Activated naive CD8-positive, alpha-beta T cell treated with anti-CD3 and anti-CD28 coated beads for 36 hours (primary cell): ENCODE data around the gene PALMD. TPM values are rescaled to one million over a fixed set of nuclear protein-coding genes. Genes with fewer than 3 reads are reported as not detected.

ENCODE experiments used
- DNase-seq: peaks from one replicate; pipeline ENCODE4 v3.0.0; 2021
- H3K27ac Mint-ChIP-seq: one replicate; pipeline ENCODE4 v1.8.0; 2022; ENCODE audit warnings: mild to moderate bottlenecking, moderate library complexity, mixed read lengths
- H3K27me3 Mint-ChIP-seq: one replicate; pipeline ENCODE4 v1.8.0; 2022; ENCODE audit warnings: mild to moderate bottlenecking, mixed read lengths
- H3K36me3 Mint-ChIP-seq: one replicate; pipeline ENCODE4 v1.8.0; 2021; ENCODE audit warnings: mild to moderate bottlenecking, mixed read lengths
- H3K4me1 Mint-ChIP-seq: one replicate; pipeline ENCODE4 v1.8.0; 2021; ENCODE audit warnings: mixed read lengths
- H3K4me3 Mint-ChIP-seq: one replicate; pipeline ENCODE4 v1.8.0; 2022; ENCODE audit warnings: mild to moderate bottlenecking, moderate library complexity, mixed read lengths
- H3K9me3 Mint-ChIP-seq: one replicate; pipeline ENCODE4 v1.8.0; 2022; ENCODE audit warnings: mixed read lengths
- total RNA-seq, 2 experiments: library from RNA; stranded (reverse); gene quantifications; one replicate each; pipeline ENCODE4 v1.2.3, GENCODE V29; 2021

PALMD gene
- total RNA-seq: not detected

GRCh38 chr1:99645699-99646531, at the start of gene PALMD:
TSS of gene PALMD (plus strand) at chr1:99646113. CDS start at chr1:99646318, 205 bp downstream.
- peaks cover 26% of the 10 kb centered on the region for H3K27me3 Mint-ChIP-seq
- no peaks in the 10 kb centered on the region for H3K36me3 Mint-ChIP-seq
- no peak within 1 kb of the TSS for H3K27ac Mint-ChIP-seq
- no peaks in the 10 kb centered on the region for H3K9me3 Mint-ChIP-seq
- H3K4me3 Mint-ChIP-seq: no peak within 1 kb of the TSS
- DNase-seq: no peak
- H3K4me1 Mint-ChIP-seq: peaks cover 3% of the 10 kb centered on the region

GRCh38 chr1:99598738-99599411, 47.0 kb upstream of the PALMD start:
- DNase-seq: no peak
- Mint-ChIP-seq H3K36me3 (no peaks in the 10 kb centered on the region), H3K4me1 (peaks cover 3% of the 10 kb centered on the region), H3K9me3 (no peaks in the 10 kb centered on the region), H3K4me3 (no peak overlapping the region), H3K27ac (no peak overlapping the region), H3K27me3 (no peaks in the 10 kb centered on the region)

- no peaks in the 10 kb centered on the region for H3K27me3 Mint-ChIP-seq
- H3K27ac Mint-ChIP-seq: no peak overlapping the region
- H3K4me3 Mint-ChIP-seq: no peak overlapping the region
- DNase-seq: no peak
- H3K4me1 Mint-ChIP-seq: peaks cover 3% of the 10 kb centered on the region
- no peaks in the 10 kb centered on the region for H3K9me3 Mint-ChIP-seq
- no peaks in the 10 kb centered on the region for H3K36me3 Mint-ChIP-seq
These were observed 46.2 kb upstream of the PALMD start for GRCh38 chr1:99599678-99600175.

GRCh38 chr1:99600782-99601181, 45.1 kb upstream of the PALMD start:
- H3K27ac Mint-ChIP-seq: no peak overlapping the region
- H3K36me3 Mint-ChIP-seq: no peaks in the 10 kb centered on the region
- H3K27me3 Mint-ChIP-seq: no peaks in the 10 kb centered on the region
- no peaks in the 10 kb centered on the region for H3K9me3 Mint-ChIP-seq
- peaks cover 3% of the 10 kb centered on the region for H3K4me1 Mint-ChIP-seq
- H3K4me3 Mint-ChIP-seq: no peak overlapping the region
- no peak for DNase-seq

GRCh38 chr1:99601208-99601607, 44.7 kb upstream of the PALMD start:
- no peaks in the 10 kb centered on the region for H3K9me3 Mint-ChIP-seq
- no peak for DNase-seq
- no peak overlapping the region for H3K4me3 Mint-ChIP-seq
- H3K4me1 Mint-ChIP-seq: peaks cover 3% of the 10 kb centered on the region
- H3K27me3 Mint-ChIP-seq: no peaks in the 10 kb centered on the region
- H3K27ac Mint-ChIP-seq: no peak overlapping the region
- H3K36me3 Mint-ChIP-seq: no peaks in the 10 kb centered on the region

- Mint-ChIP-seq H3K9me3 (no peaks in the 10 kb centered on the region), H3K4me1 (peaks cover 3% of the 10 kb centered on the region), H3K27me3 (no peaks in the 10 kb centered on the region), H3K4me3 (no peak overlapping the region), H3K27ac (no peak overlapping the region), H3K36me3 (no peaks in the 10 kb centered on the region)
- no peak for DNase-seq
These were observed 44.1 kb upstream of the PALMD start for GRCh38 chr1:99601709-99602403.

- DNase-seq: no peak
- Mint-ChIP-seq H3K36me3 (no peaks in the 10 kb centered on the region), H3K4me1 (peaks cover 3% of the 10 kb centered on the region), H3K27me3 (no peaks in the 10 kb centered on the region), H3K27ac (no peak overlapping the region), H3K4me3 (no peak overlapping the region), H3K9me3 (no peaks in the 10 kb centered on the region)
These were observed 43.4 kb upstream of the PALMD start for GRCh38 chr1:99602404-99602969.

- Mint-ChIP-seq H3K27ac (no peak overlapping the region), H3K4me1 (peaks cover 3% of the 10 kb centered on the region), H3K9me3 (peaks cover 3% of the 10 kb centered on the region), H3K27me3 (no peaks in the 10 kb centered on the region), H3K36me3 (no peaks in the 10 kb centered on the region), H3K4me3 (no peak overlapping the region)
- no peak for DNase-seq
These were observed 42.0 kb upstream of the PALMD start for GRCh38 chr1:99603699-99604560.

- no peak for DNase-seq
- H3K4me3 Mint-ChIP-seq: no peak overlapping the region
- H3K9me3 Mint-ChIP-seq: peaks cover 3% of the 10 kb centered on the region
- no peak overlapping the region for H3K27ac Mint-ChIP-seq
- H3K27me3 Mint-ChIP-seq: peaks cover 5% of the 10 kb centered on the region
- no peaks in the 10 kb centered on the region for H3K36me3 Mint-ChIP-seq
- peaks cover 3% of the 10 kb centered on the region for H3K4me1 Mint-ChIP-seq
These were observed 39.6 kb upstream of the PALMD start for GRCh38 chr1:99606306-99606705.

GRCh38 chr1:99607590-99607989, 38.3 kb upstream of the PALMD start:
- peaks cover 5% of the 10 kb centered on the region for H3K27me3 Mint-ChIP-seq
- peaks cover 3% of the 10 kb centered on the region for H3K4me1 Mint-ChIP-seq
- H3K36me3 Mint-ChIP-seq: no peaks in the 10 kb centered on the region
- H3K4me3 Mint-ChIP-seq: no peak overlapping the region
- peaks cover 3% of the 10 kb centered on the region for H3K9me3 Mint-ChIP-seq
- no peak overlapping the region for H3K27ac Mint-ChIP-seq
- no peak for DNase-seq

- Mint-ChIP-seq H3K27me3 (peaks cover 5% of the 10 kb centered on the region), H3K4me1 (peaks cover 3% of the 10 kb centered on the region), H3K27ac (no peak overlapping the region), H3K9me3 (peaks cover 3% of the 10 kb centered on the region), H3K4me3 (no peak overlapping the region), H3K36me3 (no peaks in the 10 kb centered on the region)
- DNase-seq: no peak
These were observed 37.9 kb upstream of the PALMD start for GRCh38 chr1:99608058-99608457.

- H3K36me3 Mint-ChIP-seq: no peaks in the 10 kb centered on the region
- no peaks in the 10 kb centered on the region for H3K4me1 Mint-ChIP-seq
- H3K27ac Mint-ChIP-seq: no peak overlapping the region
- peaks cover 8% of the 10 kb centered on the region for H3K27me3 Mint-ChIP-seq
- no peak overlapping the region for H3K4me3 Mint-ChIP-seq
- H3K9me3 Mint-ChIP-seq: no peaks in the 10 kb centered on the region
- no peak for DNase-seq
These were observed 32.2 kb upstream of the PALMD start for GRCh38 chr1:99613716-99614115.

GRCh38 chr1:99614728-99615127, 31.2 kb upstream of the PALMD start:
- H3K36me3 Mint-ChIP-seq: no peaks in the 10 kb centered on the region
- peaks cover 6% of the 10 kb centered on the region for H3K27me3 Mint-ChIP-seq
- DNase-seq: no peak
- no peaks in the 10 kb centered on the region for H3K9me3 Mint-ChIP-seq
- H3K4me3 Mint-ChIP-seq: no peak overlapping the region
- H3K27ac Mint-ChIP-seq: no peak overlapping the region
- no peaks in the 10 kb centered on the region for H3K4me1 Mint-ChIP-seq

- no peak overlapping the region for H3K27ac Mint-ChIP-seq
- peaks cover 2% of the 10 kb centered on the region for H3K27me3 Mint-ChIP-seq
- no peaks in the 10 kb centered on the region for H3K4me1 Mint-ChIP-seq
- DNase-seq: no peak
- H3K4me3 Mint-ChIP-seq: no peak overlapping the region
- no peaks in the 10 kb centered on the region for H3K9me3 Mint-ChIP-seq
- no peaks in the 10 kb centered on the region for H3K36me3 Mint-ChIP-seq
These were observed 26.3 kb upstream of the PALMD start for GRCh38 chr1:99619583-99619982.
